Activated T-helper 2 cell treated with anti-CD3 and anti-CD28 coated beads, Interferon-gamma antibody, Interleukin-2, Interleukin-4, amounts not matched to agents 10 μg/mL and 5 μg/mL and 100 μg/mL, durations not matched to agents 14 hours and 24 hours and 36 hours (primary cell): ENCODE results near the gene QRICH1. TPM values are rescaled to one million over a fixed set of nuclear protein-coding genes. Genes with fewer than 3 reads are reported as not detected.

Source experiments
- DNase-seq: peaks from one replicate; pipeline ENCODE4 v3.0.0; 2021; ENCODE audit warnings: low spot score
- H3K27ac Mint-ChIP-seq: one replicate; pipeline ENCODE4 v1.8.0; 2021; ENCODE audit warnings: mixed read lengths
- H3K27me3 Mint-ChIP-seq: one replicate; pipeline ENCODE4 v1.8.0; 2021; ENCODE audit warnings: low read depth, mixed read lengths
- H3K36me3 Mint-ChIP-seq: one replicate; pipeline ENCODE4 v1.8.0; 2021; ENCODE audit warnings: low read depth, mixed read lengths
- H3K4me1 Mint-ChIP-seq: one replicate; pipeline ENCODE4 v1.8.0; 2021; ENCODE audit warnings: low read depth, mixed read lengths
- H3K4me3 Mint-ChIP-seq: one replicate; pipeline ENCODE4 v1.8.0; 2021; ENCODE audit warnings: low read depth, mild to moderate bottlenecking, moderate library complexity, mixed read lengths
- H3K9me3 Mint-ChIP-seq: one replicate; pipeline ENCODE4 v1.8.0; 2021; ENCODE audit warnings: mixed read lengths
- intact Hi-C: fragments of 100-400 bp; cut with micrococcal nuclease; formaldehyde crosslinking; loops from one replicate; pipeline ENCODE4 v1.15.1; 2023
- total RNA-seq: library from RNA; stranded (reverse); gene quantifications from 2 replicates; pipeline ENCODE4 v1.2.3, GENCODE V29; 2022

Gene QRICH1
- total RNA-seq, 1 donor from 2014 or later: 164 TPM

DNA sequence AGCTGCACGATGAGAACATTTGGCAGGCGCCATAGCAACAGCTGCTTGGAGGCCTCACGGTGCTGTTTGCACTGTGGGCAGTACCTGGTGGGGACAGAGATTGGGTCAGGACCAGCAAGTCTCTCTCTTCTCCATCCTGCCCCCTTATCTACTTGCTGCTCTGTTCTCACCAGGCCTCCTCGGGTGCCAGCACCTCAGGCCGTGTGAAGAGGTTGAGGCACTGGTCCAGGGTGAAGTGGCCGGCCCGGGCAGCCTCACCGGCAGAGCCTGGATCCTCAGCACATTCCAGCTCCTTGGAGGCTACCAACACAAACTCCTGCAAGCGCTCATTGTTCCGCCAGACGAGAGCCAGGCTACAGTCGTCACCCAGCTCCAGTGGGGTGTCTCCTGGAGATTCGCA lies 16.9 kb upstream of the QRICH1 start:
- Mint-ChIP-seq H3K36me3 (peaks cover 58% of the 10 kb centered on the region), H3K4me3 (no peak overlapping the region), H3K27me3 (no peaks in the 10 kb centered on the region), H3K4me1 (peaks cover under 1% of the 10 kb centered on the region), H3K9me3 (no peaks in the 10 kb centered on the region), H3K27ac (no peak overlapping the region)
- intact Hi-C loops: no loop called here
- no peak for DNase-seq

DNA sequence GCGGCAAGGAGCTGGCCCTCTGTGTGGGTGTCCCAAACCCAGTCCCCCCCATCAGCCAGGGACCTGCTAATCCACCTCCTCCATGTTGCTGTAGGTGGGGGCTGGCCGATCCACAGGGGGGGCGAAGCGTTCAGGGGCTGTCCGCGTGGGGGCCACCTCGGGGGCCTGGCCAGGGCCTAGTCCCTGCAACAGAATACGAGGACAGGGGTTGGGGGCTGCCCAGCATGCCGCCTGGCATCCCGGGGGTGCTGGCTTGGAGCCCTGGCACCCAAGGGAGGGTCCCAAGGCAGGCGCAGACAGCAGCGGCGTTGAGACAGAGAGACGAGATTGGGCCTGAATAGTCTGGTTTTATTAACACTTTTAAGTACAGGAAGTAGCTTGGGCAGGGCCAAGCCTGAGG lies 14.5 kb upstream of the QRICH1 start:
- Mint-ChIP-seq H3K4me1 (peaks cover 16% of the 10 kb centered on the region), H3K9me3 (no peaks in the 10 kb centered on the region), H3K27me3 (no peaks in the 10 kb centered on the region), H3K4me3 (no peak overlapping the region), H3K27ac (no peak overlapping the region), H3K36me3 (peaks cover 43% of the 10 kb centered on the region)
- DNase-seq: no peak
- intact Hi-C loops: no loop called here

DNA sequence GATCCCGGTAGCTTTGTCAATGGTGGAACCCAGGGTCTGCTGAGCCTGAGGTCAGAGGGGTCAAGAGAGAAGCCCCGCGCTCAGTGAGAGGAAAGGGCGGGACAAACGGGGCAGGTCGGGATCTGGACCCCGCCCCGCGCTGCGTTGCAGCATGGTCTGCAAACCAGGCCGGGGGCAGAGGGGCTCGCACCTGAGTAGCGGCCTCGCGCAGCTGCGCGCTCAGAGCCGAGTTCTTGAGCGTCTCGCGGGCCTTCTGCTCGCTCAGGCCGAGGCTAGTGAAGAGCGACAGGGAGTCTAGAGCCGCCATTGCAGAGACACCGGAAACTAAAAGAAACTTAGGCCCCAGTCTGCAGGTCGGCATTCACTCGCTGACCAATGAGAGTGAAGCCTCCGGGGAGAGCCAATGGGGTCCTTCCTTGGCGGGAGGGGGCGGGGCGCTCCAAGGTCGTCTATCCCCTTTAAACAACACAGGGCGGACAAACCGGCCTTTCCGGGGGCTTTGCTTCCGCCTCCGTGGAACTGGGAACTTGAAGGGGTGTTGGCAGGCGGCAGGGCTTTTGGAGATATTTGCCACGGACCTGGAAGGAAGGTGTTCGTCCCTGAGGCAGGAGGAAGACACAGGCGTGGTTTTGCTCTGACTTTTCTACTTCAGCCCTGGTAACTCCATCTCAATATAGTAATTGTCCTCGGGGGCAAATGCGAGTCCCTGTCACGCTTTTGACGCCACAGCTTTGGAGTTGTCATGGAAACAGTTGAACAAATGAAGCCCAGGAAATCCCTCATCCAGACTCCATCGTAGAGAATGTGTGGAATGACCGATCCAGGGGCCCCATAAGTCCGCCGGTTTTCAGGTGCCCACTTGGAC lies 10.8 kb upstream of the QRICH1 start, which contains the start of gene QARS1:
TSS of gene QARS1 (minus strand) at position 331 of the 865 bp plus-strand sequence. CDS start at position 307, 24 bp downstream.
- intact Hi-C loops: loop anchor here (1.0 kb wide), 2 partner anchors 10 to 16 kb away; partner anchors contain the start of genes QRICH1 and USP19
- Mint-ChIP-seq H3K27ac (peak within 1 kb of the TSS; percentile 93), H3K36me3 (peaks cover 46% of the 10 kb centered on the region), H3K4me1 (peaks cover 18% of the 10 kb centered on the region), H3K27me3 (no peaks in the 10 kb centered on the region), H3K4me3 (peak within 1 kb of the TSS; percentile 97), H3K9me3 (no peaks in the 10 kb centered on the region)
- peak; percentile 86 for DNase-seq

DNA sequence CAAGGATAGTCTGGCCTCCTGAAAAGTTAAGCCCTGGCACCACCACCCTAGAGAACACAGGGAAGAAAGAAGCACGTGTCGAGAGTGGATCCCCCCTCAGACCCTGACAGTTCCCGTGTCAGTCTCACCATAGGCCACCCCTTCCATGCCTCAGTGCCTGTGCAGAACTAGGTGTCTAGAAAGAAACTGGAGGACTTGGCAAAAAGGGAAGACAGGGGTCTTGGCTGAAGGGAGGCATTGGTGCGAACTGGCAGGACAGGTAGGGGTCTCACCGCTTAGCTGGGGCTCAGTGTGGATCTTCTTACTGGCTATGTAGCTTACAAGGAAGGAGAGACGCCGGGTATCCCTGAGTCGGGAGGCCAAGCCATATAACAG lies 10.2 kb upstream of the QRICH1 start:
- H3K27me3 Mint-ChIP-seq: no peaks in the 10 kb centered on the region
- H3K27ac Mint-ChIP-seq: peak overlapping the region; percentile 93
- intact Hi-C loops: loop anchor here (1.0 kb wide), 2 partner anchors 10 to 16 kb away; partner anchors contain the start of genes QRICH1 and USP19
- H3K36me3 Mint-ChIP-seq: peaks cover 46% of the 10 kb centered on the region
- H3K9me3 Mint-ChIP-seq: no peaks in the 10 kb centered on the region
- no peak for DNase-seq
- H3K4me1 Mint-ChIP-seq: peaks cover 18% of the 10 kb centered on the region
- H3K4me3 Mint-ChIP-seq: peak overlapping the region; percentile 97

DNA sequence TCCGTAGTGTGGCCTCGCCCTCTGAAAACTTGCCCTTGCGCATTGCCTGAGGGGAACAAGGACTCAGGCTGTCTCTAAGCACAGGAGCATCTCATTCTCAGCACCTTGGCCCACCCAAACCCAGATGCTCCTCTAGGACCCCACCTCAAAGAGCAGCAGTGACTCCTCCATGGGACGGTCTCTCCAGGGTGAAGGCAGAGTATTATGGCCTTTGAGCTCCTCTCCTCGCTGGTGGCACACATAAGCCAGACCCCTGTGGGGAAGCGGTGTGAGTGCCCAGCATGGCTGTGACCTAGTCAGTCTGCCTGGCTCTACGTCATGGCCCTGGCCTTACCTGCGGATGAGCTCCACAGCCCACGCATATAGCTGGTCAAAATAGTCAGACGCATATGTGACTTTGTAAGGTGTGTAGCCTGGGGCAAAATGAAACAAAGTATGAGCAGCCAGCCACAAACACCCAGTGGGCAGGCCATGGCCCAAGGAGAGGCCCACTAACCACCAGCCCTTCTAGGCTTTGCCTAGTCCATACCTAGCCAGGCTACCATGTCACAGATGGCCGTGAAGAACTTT lies 6.3 kb upstream of the QRICH1 start:
- no peak for DNase-seq
- Mint-ChIP-seq H3K4me1 (peaks cover 14% of the 10 kb centered on the region), H3K4me3 (no peak overlapping the region), H3K27ac (no peak overlapping the region), H3K27me3 (no peaks in the 10 kb centered on the region), H3K9me3 (no peaks in the 10 kb centered on the region), H3K36me3 (peaks cover 63% of the 10 kb centered on the region)
- intact Hi-C loops: no loop called here

DNA sequence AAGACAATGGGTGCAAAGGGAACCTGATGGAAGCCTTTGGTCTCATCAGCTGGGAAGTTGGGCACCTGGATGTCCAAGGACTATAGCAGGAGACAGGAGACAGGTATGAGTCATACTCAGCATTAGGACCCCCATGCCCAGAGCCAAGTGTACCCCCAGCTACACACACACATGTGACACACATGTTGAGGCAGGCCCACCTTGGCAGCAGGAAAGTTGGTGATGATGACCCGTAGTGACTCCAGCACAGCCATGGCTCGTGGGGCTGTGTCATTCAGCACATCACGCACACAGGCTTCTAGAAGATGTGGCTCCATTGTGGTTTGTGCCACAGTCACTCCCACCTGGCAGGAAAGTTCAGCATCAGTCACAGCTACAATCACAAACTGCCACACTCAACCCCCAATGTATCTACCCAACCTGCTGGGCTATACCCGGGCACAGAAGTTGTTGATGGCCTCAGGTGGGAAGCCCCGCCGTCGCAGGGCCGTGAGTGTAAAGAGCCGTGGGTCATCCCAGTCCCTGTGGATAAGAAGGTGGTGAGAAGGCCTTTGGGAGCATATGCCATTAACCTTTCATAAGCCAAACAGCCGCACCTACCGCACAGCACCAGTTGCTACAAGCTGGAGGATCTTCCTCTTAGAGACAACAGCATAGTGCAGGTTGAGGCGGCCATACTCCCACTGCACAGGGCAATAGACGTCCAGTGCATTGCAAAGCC lies 5.2 kb upstream of the QRICH1 start:
- no peak overlapping the region for H3K27ac Mint-ChIP-seq
- H3K4me1 Mint-ChIP-seq: peaks cover 13% of the 10 kb centered on the region
- H3K4me3 Mint-ChIP-seq: no peak overlapping the region
- H3K27me3 Mint-ChIP-seq: no peaks in the 10 kb centered on the region
- no peaks in the 10 kb centered on the region for H3K9me3 Mint-ChIP-seq
- DNase-seq: no peak
- intact Hi-C loops: no loop called here
- peaks cover 63% of the 10 kb centered on the region for H3K36me3 Mint-ChIP-seq

DNA sequence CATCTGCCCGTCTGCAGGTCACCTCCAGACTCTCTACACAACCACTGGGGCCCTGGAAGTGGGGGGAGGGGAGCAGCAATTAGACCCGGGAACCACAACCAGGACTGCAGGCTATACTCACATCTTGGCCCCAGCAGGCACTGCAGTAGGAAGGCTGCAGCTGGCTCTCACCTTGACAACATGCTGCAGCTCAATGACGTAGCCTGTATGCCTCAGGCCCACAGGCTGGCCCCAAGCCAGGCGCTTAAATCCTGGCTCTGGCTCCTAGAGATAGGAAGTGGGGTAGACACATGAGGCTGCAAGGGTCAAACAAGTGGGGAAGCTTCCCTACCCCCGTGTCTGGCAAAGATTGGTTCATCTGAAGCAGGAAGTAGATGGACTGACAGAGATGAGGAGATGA lies 4.6 kb upstream of the QRICH1 start:
- H3K27ac Mint-ChIP-seq: no peak overlapping the region
- no peak for DNase-seq
- H3K4me1 Mint-ChIP-seq: peaks cover 8% of the 10 kb centered on the region
- peaks cover 59% of the 10 kb centered on the region for H3K36me3 Mint-ChIP-seq
- H3K9me3 Mint-ChIP-seq: no peaks in the 10 kb centered on the region
- H3K4me3 Mint-ChIP-seq: no peak overlapping the region
- no peaks in the 10 kb centered on the region for H3K27me3 Mint-ChIP-seq
- intact Hi-C loops: no loop called here

DNA sequence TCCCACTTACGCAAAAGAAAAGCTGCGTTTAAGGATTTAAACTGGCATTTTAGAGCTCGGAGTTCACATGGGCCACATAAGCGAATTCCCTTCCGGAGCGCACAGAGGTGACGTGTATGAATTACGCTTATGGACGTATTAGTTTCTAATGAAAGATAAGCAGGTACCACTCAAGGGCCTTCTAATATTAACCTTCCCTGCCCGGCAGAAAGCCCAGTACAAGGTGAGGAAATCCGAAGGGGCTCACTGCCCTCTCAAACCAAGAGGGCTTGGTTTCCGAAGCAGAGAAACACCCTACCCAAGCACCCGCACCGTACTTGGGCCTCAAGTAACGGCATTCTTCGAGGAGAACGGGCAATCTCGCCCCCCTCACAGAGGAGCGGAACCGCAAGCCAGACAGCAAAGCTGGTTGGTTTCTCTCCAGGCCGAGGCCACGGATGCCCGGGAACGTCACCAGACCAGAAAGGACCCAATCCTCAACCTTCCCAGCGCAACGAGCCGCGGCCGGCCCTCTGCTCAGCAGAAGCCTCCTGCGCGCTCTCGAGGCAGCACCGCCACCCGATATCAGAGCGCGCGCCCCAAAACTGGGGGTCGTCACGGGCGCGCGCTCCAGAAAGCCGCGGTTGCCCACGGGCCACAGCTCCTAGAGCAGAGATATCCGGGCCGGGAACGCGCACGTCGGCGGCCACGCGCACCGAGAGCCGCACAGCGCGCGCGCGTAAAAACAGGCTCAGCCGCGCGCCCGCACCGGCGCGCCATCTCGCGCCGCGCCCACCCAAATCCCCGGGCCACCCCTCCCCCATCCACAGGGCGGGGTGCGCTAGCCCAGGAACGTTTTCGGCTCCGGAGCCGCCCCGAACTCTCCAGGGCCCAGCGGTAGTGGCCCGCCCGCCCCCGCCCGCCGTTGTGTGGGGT lies 676 bp downstream of the QRICH1 start:
- Mint-ChIP-seq H3K9me3 (no peaks in the 10 kb centered on the region), H3K4me1 (peaks cover 24% of the 10 kb centered on the region), H3K27ac (peak overlapping the region; percentile 91), H3K27me3 (no peaks in the 10 kb centered on the region), H3K4me3 (peak overlapping the region; percentile 83), H3K36me3 (peaks cover 25% of the 10 kb centered on the region)
- peak; percentile 80 for DNase-seq
- intact Hi-C loops: loop anchor here (1.0 kb wide), 1 partner anchor 319 kb away; the partner anchor contains the start of gene TCTA

DNA sequence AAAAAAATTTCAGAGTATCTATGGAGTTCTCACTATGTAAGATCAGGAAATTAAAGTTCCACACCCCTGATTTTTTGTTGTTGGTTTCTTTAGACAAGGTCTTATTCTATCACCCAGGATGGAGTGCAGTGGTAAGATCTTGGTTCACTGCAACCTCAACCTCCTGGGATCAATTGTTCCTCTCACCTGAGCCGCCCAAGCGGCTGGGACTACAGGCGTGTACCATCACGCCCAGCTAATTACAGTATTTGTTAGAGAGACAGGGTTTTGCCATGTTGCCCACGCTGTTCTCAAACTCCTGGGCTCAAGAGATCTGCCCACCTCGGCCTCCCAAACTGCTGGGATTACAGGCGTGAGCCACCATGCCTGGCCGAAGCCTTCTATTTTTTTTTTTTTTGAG lies 12.4 kb downstream of the QRICH1 start:
- H3K9me3 Mint-ChIP-seq: no peaks in the 10 kb centered on the region
- no peak for DNase-seq
- no peaks in the 10 kb centered on the region for H3K27me3 Mint-ChIP-seq
- intact Hi-C loops: no loop called here
- H3K36me3 Mint-ChIP-seq: peaks cover 17% of the 10 kb centered on the region
- no peak overlapping the region for H3K27ac Mint-ChIP-seq
- H3K4me1 Mint-ChIP-seq: peaks cover 4% of the 10 kb centered on the region
- no peak overlapping the region for H3K4me3 Mint-ChIP-seq

DNA sequence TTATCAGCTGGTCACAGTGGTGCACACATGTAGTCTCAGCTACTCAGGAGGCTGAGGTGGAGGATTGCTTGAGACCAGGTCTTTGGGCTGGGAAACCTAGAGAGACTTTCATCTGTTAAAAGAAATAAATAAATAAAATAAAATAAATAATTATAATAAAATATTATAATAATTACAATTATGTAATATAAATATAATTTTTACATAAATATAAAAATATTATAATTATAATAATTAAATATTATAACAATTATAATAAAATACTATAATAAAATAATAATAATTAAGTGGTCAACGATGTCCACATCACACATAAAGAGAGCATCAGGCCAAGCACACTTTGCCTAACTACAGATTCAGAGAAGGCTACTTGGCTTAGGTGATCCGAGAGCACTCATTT lies 14.6 kb downstream of the QRICH1 start:
- no peaks in the 10 kb centered on the region for H3K27me3 Mint-ChIP-seq
- no peak for DNase-seq
- intact Hi-C loops: no loop called here
- H3K27ac Mint-ChIP-seq: no peak overlapping the region
- no peak overlapping the region for H3K4me3 Mint-ChIP-seq
- no peaks in the 10 kb centered on the region for H3K9me3 Mint-ChIP-seq
- H3K4me1 Mint-ChIP-seq: peaks cover 4% of the 10 kb centered on the region
- H3K36me3 Mint-ChIP-seq: peaks cover 31% of the 10 kb centered on the region

DNA sequence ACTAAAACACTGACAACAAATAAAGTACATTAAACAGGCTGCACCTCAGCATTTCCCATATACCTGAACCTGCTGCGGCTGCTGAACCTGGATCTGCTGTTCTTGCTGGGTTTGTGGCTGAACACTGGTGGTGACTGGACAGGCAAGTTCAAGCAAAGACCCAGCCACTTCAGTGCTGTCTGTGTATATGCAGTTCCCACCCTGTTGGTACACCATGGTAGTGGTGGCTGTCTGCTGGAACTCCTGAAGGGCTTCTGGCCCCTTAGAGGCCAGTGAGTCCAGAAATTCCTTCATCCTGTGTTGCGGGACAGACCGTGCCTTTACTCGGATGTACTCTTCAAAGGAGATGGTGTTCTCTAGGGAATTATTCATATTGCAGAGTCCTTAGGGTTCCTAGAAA lies 17.2 kb downstream of the QRICH1 start:
- peaks cover 53% of the 10 kb centered on the region for H3K36me3 Mint-ChIP-seq
- H3K4me3 Mint-ChIP-seq: no peak overlapping the region
- H3K4me1 Mint-ChIP-seq: peaks cover 4% of the 10 kb centered on the region
- intact Hi-C loops: no loop called here
- no peaks in the 10 kb centered on the region for H3K9me3 Mint-ChIP-seq
- no peaks in the 10 kb centered on the region for H3K27me3 Mint-ChIP-seq
- DNase-seq: no peak
- H3K27ac Mint-ChIP-seq: no peak overlapping the region

DNA sequence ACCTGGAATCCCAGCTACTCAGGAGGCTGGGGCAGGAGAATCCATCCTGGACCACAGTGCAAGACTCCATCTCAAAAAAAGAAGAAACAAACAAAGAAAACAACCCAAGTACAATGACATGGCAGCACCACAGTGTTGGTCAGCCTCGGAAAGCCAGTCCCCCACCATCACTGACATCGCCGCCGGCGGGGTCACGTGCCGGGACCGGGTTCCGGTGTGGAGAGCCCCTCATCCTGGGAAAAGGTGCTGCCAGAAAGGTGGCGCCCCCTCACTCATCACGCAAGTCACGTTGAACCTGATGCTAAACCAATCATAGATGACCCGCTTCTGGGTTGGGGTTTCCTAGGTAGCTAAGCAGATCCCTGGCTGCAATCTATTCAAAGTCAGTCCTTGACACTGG lies 17.8 kb downstream of the QRICH1 start:
- H3K27me3 Mint-ChIP-seq: no peaks in the 10 kb centered on the region
- no peak overlapping the region for H3K27ac Mint-ChIP-seq
- intact Hi-C loops: no loop called here
- peaks cover 4% of the 10 kb centered on the region for H3K4me1 Mint-ChIP-seq
- H3K36me3 Mint-ChIP-seq: peaks cover 58% of the 10 kb centered on the region
- H3K4me3 Mint-ChIP-seq: no peak overlapping the region
- DNase-seq: no peak
- no peaks in the 10 kb centered on the region for H3K9me3 Mint-ChIP-seq
